Measurements from ENCODE around the gene TRMT5.
A peak's percentile ranks its signal among the peaks of the same experiment; 100 is the strongest.

Gene TRMT5, protein sequence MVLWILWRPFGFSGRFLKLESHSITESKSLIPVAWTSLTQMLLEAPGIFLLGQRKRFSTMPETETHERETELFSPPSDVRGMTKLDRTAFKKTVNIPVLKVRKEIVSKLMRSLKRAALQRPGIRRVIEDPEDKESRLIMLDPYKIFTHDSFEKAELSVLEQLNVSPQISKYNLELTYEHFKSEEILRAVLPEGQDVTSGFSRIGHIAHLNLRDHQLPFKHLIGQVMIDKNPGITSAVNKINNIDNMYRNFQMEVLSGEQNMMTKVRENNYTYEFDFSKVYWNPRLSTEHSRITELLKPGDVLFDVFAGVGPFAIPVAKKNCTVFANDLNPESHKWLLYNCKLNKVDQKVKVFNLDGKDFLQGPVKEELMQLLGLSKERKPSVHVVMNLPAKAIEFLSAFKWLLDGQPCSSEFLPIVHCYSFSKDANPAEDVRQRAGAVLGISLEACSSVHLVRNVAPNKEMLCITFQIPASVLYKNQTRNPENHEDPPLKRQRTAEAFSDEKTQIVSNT

DNA sequence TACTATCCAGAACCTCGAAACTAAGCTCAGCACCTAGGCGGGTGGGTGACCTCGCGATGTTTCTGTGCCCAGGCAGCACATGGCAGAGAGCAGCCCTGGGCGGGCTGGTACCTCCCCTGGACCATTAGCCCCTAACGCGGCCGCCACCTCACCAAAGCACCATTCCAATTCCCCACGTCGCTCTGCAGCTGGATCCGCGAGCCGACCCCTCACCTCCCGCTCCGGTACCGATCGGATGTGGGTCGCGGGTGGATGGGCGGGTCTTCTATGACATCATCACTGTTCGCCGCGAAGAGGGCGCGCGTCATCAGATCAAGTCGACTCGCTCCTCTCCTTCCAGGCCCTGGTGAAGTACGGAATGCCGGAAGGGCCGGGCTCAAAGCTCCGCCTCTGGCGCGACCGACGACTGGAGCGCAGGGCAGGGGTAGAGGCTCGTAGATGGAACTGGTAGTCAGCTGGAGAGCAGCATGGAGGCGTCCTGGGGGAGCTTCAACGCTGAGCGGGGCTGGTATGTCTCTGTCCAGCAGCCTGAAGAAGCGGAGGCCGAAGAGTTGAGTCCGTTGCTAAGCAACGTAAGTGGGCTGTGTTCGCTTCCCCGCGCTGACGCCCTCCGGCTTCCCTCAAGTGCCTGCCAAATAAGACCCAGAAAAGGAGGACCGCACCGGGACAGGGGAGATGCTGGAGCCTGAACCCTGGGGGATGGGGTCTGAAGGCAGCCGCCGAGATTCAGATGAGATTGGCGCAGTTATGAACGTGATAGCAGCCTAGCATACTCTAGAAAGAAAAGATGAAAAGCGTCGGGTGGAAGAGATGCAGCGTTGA, at the start of gene TRMT5, which contains the start of gene SLC38A6:
Gene TRMT5 (minus strand): TSS at position 269 of the 822 bp plus-strand sequence. CDS start 106 bp downstream, at position 163.
Gene SLC38A6 (plus strand): TSS at position 435 of the 822 bp plus-strand sequence. CDS start 33 bp downstream, at position 468.
- DNase-seq = peak; percentile 84

DNA sequence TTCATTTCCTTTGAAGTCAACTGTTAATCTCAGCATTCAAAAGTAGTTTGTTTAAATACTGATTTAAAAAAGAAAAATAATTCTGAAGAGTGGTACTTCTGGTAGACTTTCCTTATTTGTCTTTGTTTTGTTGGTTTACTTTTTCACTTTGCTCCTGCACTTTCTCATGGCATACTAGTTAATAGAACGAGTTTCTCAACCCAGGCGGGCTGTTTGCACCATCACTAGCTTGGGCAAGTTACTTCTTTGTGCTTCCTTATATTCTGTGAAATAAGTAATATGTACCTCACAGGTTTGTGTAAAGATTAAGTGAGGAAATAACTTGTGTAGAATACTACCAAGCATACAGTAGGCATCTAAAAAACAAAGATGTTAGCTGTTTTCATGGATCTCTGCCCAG, 45.6 kb upstream of the TRMT5 start:
- no peak for DNase-seq

DNA sequence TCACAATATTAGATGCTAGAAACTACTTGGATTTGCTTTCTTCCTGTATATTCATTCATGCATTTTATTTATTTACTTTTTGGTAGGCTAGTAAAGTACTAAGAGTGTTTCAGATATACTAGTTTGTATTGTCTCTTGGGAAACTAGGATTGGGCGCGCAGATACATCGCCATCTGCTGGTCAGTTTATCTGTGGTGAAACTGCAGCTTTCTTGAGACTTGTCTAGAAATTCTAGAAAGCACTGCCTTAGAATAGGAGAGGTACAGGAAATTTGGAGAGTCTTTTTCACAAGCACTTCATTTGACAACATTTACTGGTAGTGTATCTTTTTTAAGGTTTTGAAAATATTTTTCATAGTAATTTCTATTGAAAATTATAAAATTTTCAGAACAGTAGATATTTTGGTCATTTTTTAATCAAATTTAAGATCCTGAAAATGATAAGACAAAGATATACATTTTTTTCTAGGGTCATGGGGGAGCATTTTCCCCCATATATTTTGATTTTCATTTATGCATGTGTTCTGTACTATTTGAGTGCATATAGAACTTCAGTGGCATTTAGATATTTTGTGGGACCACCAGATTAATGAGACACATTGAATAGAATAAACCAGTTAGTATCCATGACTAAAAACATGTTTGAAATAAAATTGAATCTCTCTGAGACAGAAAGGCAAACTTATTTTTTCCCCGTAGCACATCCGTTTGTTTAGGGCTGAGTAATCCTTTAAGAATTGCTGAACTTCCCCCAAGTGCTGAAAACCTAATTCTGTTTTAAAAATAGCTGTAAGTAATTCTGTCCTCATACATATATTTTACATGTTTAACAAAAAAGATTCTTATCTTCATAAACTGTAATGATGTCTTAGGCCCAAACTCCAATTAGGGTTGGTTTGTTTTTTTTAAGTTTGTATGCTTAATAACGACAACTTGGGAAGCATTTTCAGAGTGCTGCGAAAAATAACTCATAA, 44.7 kb upstream of the TRMT5 start:
- DNase-seq = peak; percentile 17

DNA sequence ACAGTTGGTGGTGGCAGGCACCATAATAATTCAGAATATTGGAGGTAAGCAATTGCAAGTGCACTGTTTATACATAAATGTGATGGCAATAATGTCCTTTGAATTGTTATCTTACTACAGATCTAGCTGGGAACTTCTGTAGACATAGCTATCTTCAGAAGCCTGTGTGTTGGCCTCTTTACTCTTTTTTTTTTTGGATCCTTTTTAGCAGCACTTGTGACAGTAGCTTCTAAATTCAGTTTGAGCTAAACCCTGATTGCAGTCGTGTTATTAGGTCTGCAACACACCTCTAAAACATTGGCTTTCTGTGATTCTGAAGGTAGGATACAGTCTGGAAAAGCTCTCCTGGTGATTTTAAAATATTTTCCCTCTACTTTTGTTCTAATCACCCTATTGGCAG, 38.7 kb upstream of the TRMT5 start:
- no peak for DNase-seq

DNA sequence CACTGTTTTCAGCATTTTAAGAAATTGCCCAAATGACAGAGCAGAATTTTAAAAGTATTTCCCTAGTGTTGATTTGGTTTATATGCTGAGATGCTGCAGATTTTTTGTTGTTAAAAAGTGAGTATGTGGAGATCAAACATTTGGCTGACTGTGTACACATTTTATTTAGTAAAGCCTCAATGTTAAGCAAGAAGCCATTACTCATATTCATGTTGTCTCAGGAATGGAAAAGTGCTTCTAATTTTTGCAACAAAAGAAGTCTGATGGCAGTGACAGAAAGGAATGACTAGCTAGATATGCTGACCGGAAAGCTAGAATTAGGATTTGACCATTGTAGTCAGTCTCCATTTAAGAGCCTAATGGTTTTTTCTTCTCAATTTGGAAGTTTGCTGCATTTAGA, 22.7 kb upstream of the TRMT5 start:
- DNase-seq = no peak

DNA sequence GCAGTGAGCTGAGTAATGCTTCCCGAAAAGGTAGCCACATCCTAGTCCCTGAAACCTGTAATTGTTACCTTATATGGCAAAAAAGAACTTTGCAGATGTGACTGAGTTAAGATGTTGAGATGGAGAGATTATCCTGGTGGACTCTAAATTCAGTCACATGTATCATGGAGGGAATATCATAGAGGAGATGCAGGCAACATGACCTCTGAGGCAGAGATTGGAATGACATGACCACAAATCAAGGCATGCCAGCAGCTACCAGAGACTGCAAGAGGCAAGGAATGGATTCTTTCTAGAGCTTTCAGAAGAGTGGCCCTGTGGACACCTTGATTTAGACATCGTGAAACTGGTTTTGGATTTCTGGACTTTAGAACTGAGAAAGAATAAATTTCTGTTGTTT, 18.7 kb upstream of the TRMT5 start:
- no peak for DNase-seq

DNA sequence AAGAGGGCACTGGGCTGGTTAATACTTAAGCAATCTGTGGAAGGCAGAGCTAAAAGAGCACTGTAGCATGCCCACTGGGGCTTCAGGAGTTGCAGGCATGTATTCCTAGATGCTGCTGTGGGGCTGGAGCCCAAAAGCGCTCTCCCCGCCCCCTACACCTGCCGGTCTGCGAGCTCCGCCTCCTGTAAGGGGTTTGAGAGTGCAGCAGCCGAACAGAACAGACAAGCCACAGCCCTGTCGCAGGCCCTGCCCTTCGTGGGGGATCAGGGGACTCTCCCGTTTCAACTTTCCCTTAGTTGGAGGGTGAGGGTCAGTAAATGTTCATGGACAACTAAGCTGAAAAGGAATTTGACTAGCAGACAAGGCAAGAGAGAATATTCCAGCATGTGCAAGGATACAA, 17.7 kb upstream of the TRMT5 start:
- DNase-seq = no peak

DNA sequence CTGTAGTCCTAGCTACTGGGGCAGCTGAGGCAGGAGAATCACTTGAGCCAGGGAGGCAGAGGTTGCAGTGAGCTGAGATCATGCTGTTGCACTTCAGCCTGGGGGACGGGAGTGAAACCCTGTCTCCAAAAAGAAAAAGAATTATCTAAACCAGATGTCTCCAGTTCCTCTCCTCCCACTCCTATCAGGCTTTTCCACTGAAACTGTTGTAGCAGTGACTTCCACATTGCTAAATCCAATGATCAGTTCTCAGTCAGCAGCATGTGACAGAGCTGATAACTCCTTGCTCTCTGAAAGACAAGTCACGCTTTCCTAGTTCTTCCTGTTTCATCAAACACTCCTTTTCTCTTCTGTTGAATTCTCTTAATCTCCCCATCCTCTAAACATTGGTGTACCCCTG, 8.7 kb upstream of the TRMT5 start:
- no peak for DNase-seq

DNA sequence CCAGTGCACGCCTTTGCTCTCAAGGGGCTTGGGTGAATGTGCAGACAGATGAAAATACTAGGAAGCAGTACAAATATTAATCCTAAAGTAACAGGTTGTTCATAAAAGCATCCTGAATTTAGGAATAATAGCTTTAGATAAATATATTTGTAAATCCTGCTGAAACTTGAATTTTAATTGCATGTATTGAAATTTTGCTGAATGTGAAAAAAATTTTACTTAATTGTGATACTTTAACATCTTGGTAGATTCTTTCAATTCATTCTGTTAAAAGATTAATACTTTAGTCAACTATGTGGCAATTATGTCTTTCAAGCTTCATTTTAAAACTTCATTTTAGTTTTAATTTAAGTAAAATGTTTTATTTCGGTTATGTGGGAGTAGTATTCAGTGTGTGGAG, 5.6 kb upstream of the TRMT5 start:
- DNase-seq = no peak

DNA sequence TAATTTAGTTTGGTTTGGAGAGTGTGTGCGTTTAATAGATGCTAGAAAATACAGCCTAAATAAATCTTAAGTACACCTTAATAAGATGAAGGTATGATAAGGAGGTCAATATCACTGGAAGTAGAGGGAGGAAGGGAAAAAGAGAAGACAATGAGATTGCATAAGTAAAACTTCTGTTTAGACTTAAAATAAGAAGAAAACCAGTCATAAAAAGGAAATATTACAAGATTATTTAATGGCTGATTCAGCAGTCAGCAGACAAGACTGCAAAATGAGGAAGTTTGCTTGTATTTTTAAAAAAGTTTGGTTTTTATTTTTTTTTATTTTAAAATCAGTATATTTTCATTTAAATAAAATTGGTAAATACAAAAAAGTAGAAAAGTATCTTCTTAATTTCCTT, 3.3 kb upstream of the TRMT5 start:
- DNase-seq = no peak

DNA sequence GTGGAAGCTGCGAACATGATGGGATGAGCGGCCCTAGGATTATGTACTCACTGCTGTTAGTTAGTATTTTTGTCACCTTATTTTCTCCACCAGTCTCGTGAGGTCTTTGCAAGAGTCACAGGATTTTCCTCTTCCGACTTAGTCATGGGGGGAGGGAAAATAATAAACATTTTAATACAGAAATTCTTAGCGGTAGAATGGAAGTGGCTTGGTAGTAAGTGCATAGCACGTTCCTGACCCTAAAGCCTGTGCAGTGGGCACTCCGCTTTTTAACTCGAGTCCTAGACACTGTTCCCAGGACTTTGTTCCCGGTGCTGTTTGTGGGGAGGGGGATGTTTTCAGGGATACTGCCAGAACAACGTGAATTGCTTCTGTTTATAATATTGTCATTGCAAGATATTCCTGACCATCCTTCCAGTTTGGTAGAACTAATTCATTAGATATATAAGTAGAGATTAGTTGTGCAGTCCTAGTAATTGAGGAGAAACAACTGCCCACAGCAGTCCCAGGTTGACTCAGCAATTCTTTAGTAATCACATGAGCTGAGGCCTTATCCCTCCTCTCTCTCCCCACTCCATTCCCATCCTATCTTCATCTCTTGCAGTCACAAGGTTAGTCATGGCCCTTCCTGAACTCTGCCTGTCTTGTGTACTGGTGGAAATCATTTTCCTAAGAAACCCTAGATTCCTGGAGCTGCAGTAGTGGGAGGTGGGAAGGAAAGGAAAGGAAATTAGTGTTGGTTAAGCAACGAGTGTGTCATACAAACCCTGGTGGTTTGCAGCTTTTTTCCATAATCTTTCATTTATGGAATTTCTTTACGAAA, 965 bp upstream of the TRMT5 start:
- DNase-seq = no peak

DNA sequence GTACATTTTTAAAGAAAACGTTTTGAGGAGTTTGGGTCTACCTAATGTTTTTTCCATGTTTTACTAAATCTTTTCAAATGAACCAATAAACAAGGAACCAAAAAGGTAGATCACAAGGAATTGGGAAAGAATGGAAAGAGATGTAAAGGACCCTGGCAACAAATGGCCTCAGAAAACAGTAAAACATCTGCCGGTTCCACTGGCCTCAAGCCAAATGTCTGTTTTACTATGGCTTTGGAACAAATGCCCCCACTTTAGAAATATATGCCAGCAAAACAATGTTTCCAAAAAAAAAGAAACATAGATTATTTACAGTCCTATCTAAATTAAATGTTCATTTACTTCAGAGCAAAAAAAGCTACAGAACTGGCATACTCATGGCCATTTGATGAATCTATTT, 3.0 kb downstream of the TRMT5 start:
- no peak for DNase-seq

DNA sequence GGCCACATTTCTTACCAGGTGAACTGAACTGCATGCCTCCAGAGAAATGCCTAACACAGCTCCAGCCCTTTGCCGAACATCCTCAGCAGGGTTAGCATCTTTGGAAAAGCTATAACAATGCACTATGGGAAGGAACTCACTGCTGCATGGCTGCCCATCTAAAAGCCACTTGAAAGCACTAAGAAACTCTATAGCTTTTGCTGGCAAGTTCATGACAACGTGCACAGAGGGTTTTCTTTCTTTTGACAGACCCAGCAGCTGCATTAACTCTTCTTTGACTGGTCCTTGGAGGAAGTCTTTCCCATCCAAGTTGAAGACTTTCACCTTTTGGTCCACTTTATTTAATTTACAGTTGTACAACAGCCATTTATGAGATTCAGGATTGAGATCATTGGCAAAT, 5.3 kb downstream of the TRMT5 start:
- no peak for DNase-seq

DNA sequence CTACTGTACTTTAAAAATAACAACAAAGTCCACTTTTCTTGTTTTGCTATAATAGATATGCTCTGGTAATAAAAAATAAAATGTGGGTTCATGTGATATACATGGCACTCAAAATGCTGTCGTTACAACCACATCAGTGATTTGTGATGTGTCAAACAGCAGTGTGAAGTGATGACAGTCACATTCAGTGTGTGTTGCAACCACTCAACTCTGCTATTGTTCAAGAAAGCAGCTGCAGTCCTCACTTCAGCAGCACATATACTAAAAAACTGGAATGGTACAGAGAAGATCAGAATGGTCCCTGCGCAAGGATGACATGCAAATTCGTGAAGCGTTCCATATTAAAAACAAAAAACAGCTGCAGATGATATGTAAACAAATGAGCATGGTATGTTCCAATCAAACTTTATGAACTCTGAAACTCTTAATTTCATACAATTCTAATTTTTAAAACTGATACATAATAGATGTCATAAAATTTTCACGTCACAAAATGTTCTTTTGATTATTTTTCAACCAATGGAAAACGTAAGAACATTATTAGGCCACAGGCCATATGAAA, 6.7 kb downstream of the TRMT5 start:
- DNase-seq = no peak

DNA sequence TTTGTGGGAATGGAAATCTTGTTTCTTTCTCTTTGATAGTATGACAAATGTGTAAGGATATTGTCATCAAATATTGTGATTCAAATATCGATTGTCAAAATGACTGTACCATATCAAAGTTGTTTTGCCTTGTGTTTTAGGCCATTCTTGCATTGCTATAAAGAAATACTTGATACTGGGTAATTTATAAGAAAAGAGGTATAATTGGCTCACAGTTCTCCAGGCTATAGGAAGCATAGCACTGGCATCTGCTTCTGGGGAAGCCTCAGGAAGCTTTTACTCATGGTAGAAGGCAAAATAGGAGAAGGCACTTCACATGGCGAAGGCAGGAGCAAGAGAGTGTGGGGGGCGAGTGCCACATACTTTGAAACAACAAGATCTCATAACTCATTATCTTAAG, 7.8 kb downstream of the TRMT5 start:
- DNase-seq = no peak

DNA sequence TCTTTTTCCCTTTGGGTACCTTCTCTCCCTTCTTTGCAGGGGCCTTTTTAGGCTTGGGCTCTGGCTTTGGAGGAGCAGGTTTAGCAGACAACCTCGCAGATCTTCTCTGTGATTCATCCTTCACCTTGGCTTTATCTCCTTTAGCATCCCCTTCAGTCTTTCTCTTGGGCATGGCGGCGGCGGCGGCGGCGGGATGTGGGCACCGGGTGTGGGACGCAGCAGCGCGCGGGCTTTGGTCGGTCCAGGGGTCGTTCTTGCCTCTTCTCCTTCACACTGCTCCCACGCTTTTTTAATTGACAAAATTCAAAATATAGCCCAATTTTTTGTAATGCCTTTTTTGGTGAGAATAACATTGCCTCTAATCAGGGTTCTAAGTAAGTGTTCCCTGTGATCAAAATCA, 8.6 kb downstream of the TRMT5 start:
- no peak for DNase-seq

DNA sequence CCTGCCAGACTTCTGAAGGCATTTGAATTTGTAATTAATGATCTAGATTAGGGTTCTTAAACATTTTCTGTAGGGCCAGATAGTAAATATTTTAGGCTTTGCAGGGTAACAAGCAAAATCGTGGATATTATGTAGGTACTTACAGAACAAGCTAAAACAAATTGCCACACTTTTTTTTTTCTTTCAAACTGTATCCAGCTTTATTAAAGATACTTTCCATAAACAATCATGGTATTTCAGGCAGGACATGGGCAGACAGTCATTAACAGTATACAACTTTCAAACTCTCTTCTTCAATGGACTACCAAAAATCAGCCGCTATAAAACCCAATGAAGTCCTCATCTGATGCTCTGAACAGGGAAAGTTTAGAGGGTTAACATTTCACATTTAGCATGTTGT, 9.6 kb downstream of the TRMT5 start:
- DNase-seq = no peak

DNA sequence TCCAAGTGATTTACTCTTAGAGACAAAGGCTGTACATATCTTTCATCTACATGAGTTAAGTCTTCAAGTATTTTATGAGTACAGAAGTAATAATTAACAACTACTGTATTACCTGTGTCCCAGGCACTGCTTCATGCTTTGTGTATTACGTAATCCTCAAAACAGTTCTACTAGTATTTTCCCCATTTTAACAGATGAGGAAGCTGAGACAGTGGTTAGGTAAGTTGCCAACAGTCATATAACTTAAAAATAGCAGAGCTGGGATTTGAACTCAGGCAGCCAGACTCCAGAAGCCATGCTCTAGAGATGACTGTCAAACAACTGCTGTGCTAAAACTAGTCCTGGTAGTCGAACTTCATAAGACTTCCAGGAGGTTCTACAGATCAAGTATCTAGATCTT, 10.7 kb downstream of the TRMT5 start:
- no peak for DNase-seq

DNA sequence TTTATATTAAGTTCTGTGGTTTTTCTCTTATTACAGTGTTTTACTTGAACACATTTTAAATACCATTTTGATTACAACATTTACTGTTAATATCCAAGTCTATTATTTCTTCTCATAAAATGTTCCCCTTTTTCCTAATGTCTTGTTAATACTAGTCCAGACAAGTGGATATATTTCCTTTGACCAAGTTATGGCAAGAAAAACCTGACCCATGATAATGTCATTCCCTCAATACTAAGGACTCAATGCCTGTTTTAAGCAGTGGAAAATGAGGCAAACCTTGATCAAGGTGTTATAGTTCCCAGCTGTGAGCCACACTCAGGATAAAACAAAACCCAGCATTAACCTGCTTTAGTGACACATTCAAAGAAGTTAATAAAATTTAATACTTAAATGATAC, 12.2 kb downstream of the TRMT5 start:
- no peak for DNase-seq

DNA sequence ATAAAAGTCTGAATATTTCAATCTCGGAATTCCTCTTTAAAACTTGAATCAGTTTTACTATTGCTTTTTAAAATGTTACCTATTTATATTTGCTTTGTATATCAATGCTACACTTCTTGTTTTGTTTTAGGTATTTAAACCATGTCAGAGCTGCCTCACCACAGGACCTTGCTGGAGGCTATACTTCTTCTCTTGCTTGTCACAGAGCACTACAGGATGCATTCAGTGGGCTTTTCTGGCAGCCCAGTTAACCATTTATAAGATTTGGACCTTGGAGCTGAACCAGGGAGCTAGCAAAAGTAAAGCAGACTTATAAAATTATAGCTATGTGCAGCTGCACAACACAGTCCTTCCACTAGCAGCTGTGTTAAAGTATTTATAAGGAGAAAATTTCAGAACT, 12.8 kb downstream of the TRMT5 start:
- no peak for DNase-seq

DNA sequence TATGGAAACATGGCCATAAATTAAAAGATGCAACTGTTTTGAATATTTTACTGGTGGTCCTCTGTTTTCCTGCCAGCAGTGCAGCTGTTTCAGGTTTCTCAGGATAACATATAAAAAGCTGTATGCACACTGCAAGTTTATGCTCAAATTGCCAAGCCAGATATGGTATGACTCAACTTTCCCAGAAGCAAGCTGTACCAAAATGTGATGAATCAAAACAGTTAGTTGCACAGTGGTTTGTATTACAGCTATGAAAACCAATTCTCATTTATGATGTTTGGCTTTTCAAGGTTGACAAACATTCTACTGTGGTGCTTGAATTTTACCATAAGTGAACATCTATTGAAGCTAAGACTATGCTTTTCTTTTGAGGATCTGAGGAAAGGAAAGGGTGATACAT, 15.5 kb downstream of the TRMT5 start:
- no peak for DNase-seq

DNA sequence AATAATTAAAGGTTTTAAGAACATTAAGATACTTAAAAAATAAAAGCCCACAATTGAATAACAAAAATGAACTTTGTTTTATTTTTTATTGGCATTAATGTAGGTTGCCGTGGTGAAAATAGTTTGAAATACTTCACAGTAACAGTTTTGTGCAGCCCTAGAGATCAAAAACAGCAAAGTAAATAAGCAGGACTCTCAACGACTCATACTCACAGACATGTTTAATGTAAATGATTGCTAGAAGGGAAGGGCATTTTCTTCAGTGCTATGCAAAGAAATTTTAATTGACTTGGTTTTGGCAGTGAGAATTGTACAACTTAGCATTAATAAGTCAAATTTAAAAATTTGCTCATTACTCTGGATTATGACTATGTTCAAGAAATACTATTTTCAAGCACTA, 16.0 kb downstream of the TRMT5 start:
- no peak for DNase-seq
